ENCODE data around the gene ADTRP.

The ADTRP gene

GRCh38 chr6:11732036-11732631, 46.5 kb downstream of the ADTRP start:
- no peak overlapping the region for H3K4me3 ChIP-seq (ENCODE audit: low read depth in 1 of 2, low read length in 2 of 2)
- H3K27ac ChIP-seq (ENCODE audit: low read length) = no peak overlapping the region
- no peaks in the 10 kb centered on the region for H3K9me3 ChIP-seq (ENCODE audit: control insufficient read depth in 1 of 2, low read length in 2 of 2)
- H3K36me3 ChIP-seq (ENCODE audit: control insufficient read depth in 1 of 2, insufficient read depth in 2 of 2, low read length in 2 of 2) = no peaks in the 10 kb centered on the region
- peaks cover 6 to 8% of the 10 kb centered on the region in 2 donors for H3K4me1 ChIP-seq (ENCODE audit: control insufficient read depth in 1 of 2, insufficient read depth in 2 of 2, low read length in 2 of 2)
- H3K27me3 ChIP-seq (ENCODE audit: low read depth, low read length) = no peaks in the 10 kb centered on the region

GRCh38 chr6:11731423-11731822, 47.2 kb downstream of the ADTRP start:
- no peak overlapping the region for H3K27ac ChIP-seq (ENCODE audit: low read length)
- no peaks in the 10 kb centered on the region for H3K9me3 ChIP-seq (ENCODE audit: control insufficient read depth in 1 of 2, low read length in 2 of 2)
- H3K36me3 ChIP-seq (ENCODE audit: control insufficient read depth in 1 of 2, insufficient read depth in 2 of 2, low read length in 2 of 2) = no peaks in the 10 kb centered on the region
- no peak overlapping the region for H3K4me3 ChIP-seq (ENCODE audit: low read depth in 1 of 2, low read length in 2 of 2)
- H3K4me1 ChIP-seq (ENCODE audit: control insufficient read depth in 1 of 2, insufficient read depth in 2 of 2, low read length in 2 of 2) = peaks cover 6 to 8% of the 10 kb centered on the region in 2 donors
- no peaks in the 10 kb centered on the region for H3K27me3 ChIP-seq (ENCODE audit: low read depth, low read length)

- H3K4me3 ChIP-seq (ENCODE audit: low read depth in 1 of 2, low read length in 2 of 2) = no peak overlapping the region
- no peaks in the 10 kb centered on the region for H3K36me3 ChIP-seq (ENCODE audit: control insufficient read depth in 1 of 2, insufficient read depth in 2 of 2, low read length in 2 of 2)
- no peak overlapping the region for H3K27ac ChIP-seq (ENCODE audit: low read length)
- no peaks in the 10 kb centered on the region for H3K27me3 ChIP-seq (ENCODE audit: low read depth, low read length)
- peaks cover 6 to 8% of the 10 kb centered on the region in 2 donors for H3K4me1 ChIP-seq (ENCODE audit: control insufficient read depth in 1 of 2, insufficient read depth in 2 of 2, low read length in 2 of 2)
- H3K9me3 ChIP-seq (ENCODE audit: control insufficient read depth in 1 of 2, low read length in 2 of 2) = no peaks in the 10 kb centered on the region
Measured at GRCh38 chr6:11730641-11731040, 48.0 kb downstream of the ADTRP start.

GRCh38 chr6:11729076-11729475, 49.5 kb downstream of the ADTRP start:
- H3K27ac ChIP-seq (ENCODE audit: low read length) = no peak overlapping the region

GRCh38 chr6:11727998-11728961, 50.3 kb downstream of the ADTRP start:
- no peaks in the 10 kb centered on the region for H3K36me3 ChIP-seq (ENCODE audit: control insufficient read depth in 1 of 2, insufficient read depth in 2 of 2, low read length in 2 of 2)
- H3K4me1 ChIP-seq (ENCODE audit: control insufficient read depth in 1 of 2, insufficient read depth in 2 of 2, low read length in 2 of 2) = peaks cover 6 to 8% of the 10 kb centered on the region in 2 donors
- H3K9me3 ChIP-seq (ENCODE audit: control insufficient read depth in 1 of 2, low read length in 2 of 2) = no peaks in the 10 kb centered on the region
- no peak overlapping the region for H3K4me3 ChIP-seq (ENCODE audit: low read depth in 1 of 2, low read length in 2 of 2)
- H3K27ac ChIP-seq (ENCODE audit: low read length) = no peak overlapping the region
- H3K27me3 ChIP-seq (ENCODE audit: low read depth, low read length) = no peaks in the 10 kb centered on the region

More at GRCh38 chr6:11729076-11729475, 49.5 kb downstream of the ADTRP start:
- Histone ChIP-seq H3K4me1 (ENCODE audit: control insufficient read depth in 1 of 2, insufficient read depth in 2 of 2, low read length in 2 of 2) (peaks cover 6 to 8% of the 10 kb centered on the region in 2 donors), H3K4me3 (ENCODE audit: low read depth in 1 of 2, low read length in 2 of 2) (no peak overlapping the region), H3K36me3 (ENCODE audit: control insufficient read depth in 1 of 2, insufficient read depth in 2 of 2, low read length in 2 of 2) (no peaks in the 10 kb centered on the region), H3K27me3 (ENCODE audit: low read depth, low read length) (no peaks in the 10 kb centered on the region), H3K9me3 (ENCODE audit: control insufficient read depth in 1 of 2, low read length in 2 of 2) (no peaks in the 10 kb centered on the region)

- Histone ChIP-seq H3K36me3 (ENCODE audit: control insufficient read depth in 1 of 2, insufficient read depth in 2 of 2, low read length in 2 of 2) (no peaks in the 10 kb centered on the region), H3K27ac (ENCODE audit: low read length) (no peak overlapping the region), H3K9me3 (ENCODE audit: control insufficient read depth in 1 of 2, low read length in 2 of 2) (no peaks in the 10 kb centered on the region), H3K27me3 (ENCODE audit: low read depth, low read length) (no peaks in the 10 kb centered on the region), H3K4me1 (ENCODE audit: control insufficient read depth in 1 of 2, insufficient read depth in 2 of 2, low read length in 2 of 2) (peaks cover 6 to 8% of the 10 kb centered on the region in 2 donors), H3K4me3 (ENCODE audit: low read depth in 1 of 2, low read length in 2 of 2) (no peak overlapping the region)
Measured at GRCh38 chr6:11727346-11727997, 51.1 kb downstream of the ADTRP start.

- Histone ChIP-seq H3K9me3 (ENCODE audit: control insufficient read depth in 1 of 2, low read length in 2 of 2) (no peaks in the 10 kb centered on the region), H3K27ac (ENCODE audit: low read length) (no peak overlapping the region), H3K36me3 (ENCODE audit: control insufficient read depth in 1 of 2, insufficient read depth in 2 of 2, low read length in 2 of 2) (no peaks in the 10 kb centered on the region), H3K27me3 (ENCODE audit: low read depth, low read length) (no peaks in the 10 kb centered on the region), H3K4me3 (ENCODE audit: low read depth in 1 of 2, low read length in 2 of 2) (no peak overlapping the region), H3K4me1 (ENCODE audit: control insufficient read depth in 1 of 2, insufficient read depth in 2 of 2, low read length in 2 of 2) (no peaks in the 10 kb centered on the region)
Measured at GRCh38 chr6:11724286-11724685, 54.3 kb downstream of the ADTRP start.

- H3K4me3 ChIP-seq (ENCODE audit: low read depth in 1 of 2, low read length in 2 of 2) = no peak overlapping the region
- no peaks in the 10 kb centered on the region for H3K36me3 ChIP-seq (ENCODE audit: control insufficient read depth in 1 of 2, insufficient read depth in 2 of 2, low read length in 2 of 2)
- H3K9me3 ChIP-seq (ENCODE audit: control insufficient read depth in 1 of 2, low read length in 2 of 2) = no peaks in the 10 kb centered on the region
- no peaks in the 10 kb centered on the region for H3K4me1 ChIP-seq (ENCODE audit: control insufficient read depth in 1 of 2, insufficient read depth in 2 of 2, low read length in 2 of 2)
- H3K27me3 ChIP-seq (ENCODE audit: low read depth, low read length) = no peaks in the 10 kb centered on the region
- no peak overlapping the region for H3K27ac ChIP-seq (ENCODE audit: low read length)
Measured at GRCh38 chr6:11722805-11723631, 55.6 kb downstream of the ADTRP start.

- Histone ChIP-seq H3K4me1 (ENCODE audit: control insufficient read depth in 1 of 2, insufficient read depth in 2 of 2, low read length in 2 of 2) (no peaks in the 10 kb centered on the region), H3K27me3 (ENCODE audit: low read depth, low read length) (no peaks in the 10 kb centered on the region), H3K4me3 (ENCODE audit: low read depth in 1 of 2, low read length in 2 of 2) (no peak overlapping the region), H3K9me3 (ENCODE audit: control insufficient read depth in 1 of 2, low read length in 2 of 2) (no peaks in the 10 kb centered on the region), H3K36me3 (ENCODE audit: control insufficient read depth in 1 of 2, insufficient read depth in 2 of 2, low read length in 2 of 2) (no peaks in the 10 kb centered on the region), H3K27ac (ENCODE audit: low read length) (no peak overlapping the region)
Measured at GRCh38 chr6:11722220-11722619, 56.4 kb downstream of the ADTRP start.

- H3K4me3 ChIP-seq (ENCODE audit: low read depth in 1 of 2, low read length in 2 of 2) = no peak overlapping the region
Measured at GRCh38 chr6:11718463-11718862, 60.1 kb downstream of the ADTRP start.

More at GRCh38 chr6:11718463-11718862, 60.1 kb downstream of the ADTRP start:
- Histone ChIP-seq H3K9me3 (ENCODE audit: control insufficient read depth in 1 of 2, low read length in 2 of 2) (no peaks in the 10 kb centered on the region), H3K36me3 (ENCODE audit: control insufficient read depth in 1 of 2, insufficient read depth in 2 of 2, low read length in 2 of 2) (no peaks in the 10 kb centered on the region), H3K27me3 (ENCODE audit: low read depth, low read length) (no peaks in the 10 kb centered on the region), H3K27ac (ENCODE audit: low read length) (no peak overlapping the region), H3K4me1 (ENCODE audit: control insufficient read depth in 1 of 2, insufficient read depth in 2 of 2, low read length in 2 of 2) (no peaks in the 10 kb centered on the region)
